KMS-11 (cell line): ENCODE results near the gene FAM181A.

ENCODE experiments used
- H2AFZ ChIP-seq: fragments of 200-600 bp; sonication (generic); 2 replicates; pipeline ENCODE4 v1.6.1; 2016; ENCODE audit warnings: antibody characterized with exemption, mixed run types, low read depth
- H3K27ac ChIP-seq: fragments of 200-600 bp; sonication (generic); 2 replicates; pipeline ENCODE4 v1.6.1; 2016; ENCODE audit warnings: mild to moderate bottlenecking, mixed run types
- H3K27me3 ChIP-seq: fragments of 200-600 bp; sonication (generic); 2 replicates; pipeline ENCODE4 v1.6.1; 2017; ENCODE audit warnings: mild to moderate bottlenecking, low read depth, mixed run types, moderate library complexity; ENCODE audit not compliant: insufficient read depth
- H3K36me3 ChIP-seq: fragments of 200-600 bp; sonication (generic); 2 replicates; pipeline ENCODE4 v1.6.1; 2017; ENCODE audit warnings: mild to moderate bottlenecking, mixed run types; ENCODE audit not compliant: insufficient read depth
- H3K4me1 ChIP-seq: fragments of 200-600 bp; sonication (generic); 2 replicates; pipeline ENCODE4 v1.6.1; 2016; ENCODE audit warnings: mild to moderate bottlenecking, low read depth, mixed run types; ENCODE audit not compliant: poor library complexity, severe bottlenecking
- H3K4me2 ChIP-seq: fragments of 200-600 bp; sonication (generic); 2 replicates; pipeline ENCODE4 v1.7.0; 2016; ENCODE audit warnings: mild to moderate bottlenecking, mixed run types
- H3K4me3 ChIP-seq: fragments of 200-600 bp; sonication (generic); IDR thresholded peaks from 2 replicates; pipeline ENCODE4 v1.6.1; 2017; ENCODE audit warnings: low read depth, low read length, mixed read lengths; ENCODE audit not compliant: insufficient read depth
- H3K79me2 ChIP-seq: fragments of 200-600 bp; sonication (generic); 2 replicates; pipeline ENCODE4 v1.6.1; 2016; ENCODE audit warnings: low read depth, mixed run types; ENCODE audit not compliant: insufficient read depth
- H3K9ac ChIP-seq: fragments of 200-600 bp; sonication (generic); 2 replicates; pipeline ENCODE4 v1.6.1; 2016; ENCODE audit warnings: mild to moderate bottlenecking, mixed run types
- H4K20me1 ChIP-seq: fragments of 200-600 bp; sonication (generic); 2 replicates; pipeline ENCODE4 v1.6.1; 2016; ENCODE audit warnings: mild to moderate bottlenecking, mixed run types; ENCODE audit not compliant: insufficient read depth
- CTCF ChIP-seq: fragments of 200-600 bp; sonication (generic); conservative IDR thresholded peaks from 2 replicates; pipeline ENCODE4 v1.6.1; 2017; ENCODE audit warnings: low read depth, mild to moderate bottlenecking, antibody characterized with exemption, low read length, moderate library complexity, mixed read lengths

FAM181A gene

GRCh38 chr14:93941293-93941910 is 14.3 kb downstream of the FAM181A start:
- Histone ChIP-seq H3K4me3 (no peak overlapping the region), H3K36me3 (no peaks in the 10 kb centered on the region), H2AFZ (no peak overlapping the region), H3K79me2 (no peaks in the 10 kb centered on the region), H4K20me1 (no peaks in the 10 kb centered on the region), H3K27ac (no peak overlapping the region), H3K4me1 (peaks cover 6% of the 10 kb centered on the region), H3K4me2 (no peak overlapping the region), H3K9ac (no peak overlapping the region), H3K27me3 (no peaks in the 10 kb centered on the region)
- no peak for TF ChIP-seq CTCF

GRCh38 chr14:93943052-93943451 is 15.9 kb downstream of the FAM181A start:
- Histone ChIP-seq H3K36me3 (no peaks in the 10 kb centered on the region), H3K4me3 (no peak overlapping the region), H3K27ac (no peak overlapping the region), H3K4me2 (no peak overlapping the region), H4K20me1 (no peaks in the 10 kb centered on the region), H3K79me2 (no peaks in the 10 kb centered on the region), H3K4me1 (peaks cover 3% of the 10 kb centered on the region), H2AFZ (no peak overlapping the region), H3K9ac (no peak overlapping the region), H3K27me3 (no peaks in the 10 kb centered on the region)
- no peak for TF ChIP-seq CTCF

GRCh38 chr14:93943930-93944329 is 16.8 kb downstream of the FAM181A start:
- Histone ChIP-seq H3K4me3 (no peak overlapping the region), H3K4me2 (no peak overlapping the region), H3K27ac (no peak overlapping the region), H3K4me1 (peaks cover 3% of the 10 kb centered on the region), H3K79me2 (no peaks in the 10 kb centered on the region), H3K9ac (no peak overlapping the region), H4K20me1 (no peaks in the 10 kb centered on the region), H2AFZ (no peak overlapping the region), H3K27me3 (no peaks in the 10 kb centered on the region), H3K36me3 (no peaks in the 10 kb centered on the region)
- no peak for TF ChIP-seq CTCF

GRCh38 chr14:93944348-93945069 is 17.4 kb downstream of the FAM181A start:
- H3K4me2 ChIP-seq, result no peak overlapping the region
- H3K79me2 ChIP-seq, result no peaks in the 10 kb centered on the region
- no peak overlapping the region for H2AFZ ChIP-seq
- H3K4me3 ChIP-seq, result no peak overlapping the region
- H3K27me3 ChIP-seq, result no peaks in the 10 kb centered on the region
- no peak overlapping the region for H3K27ac ChIP-seq
- TF ChIP-seq CTCF, result no peak
- H3K9ac ChIP-seq, result no peak overlapping the region
- peaks cover 3% of the 10 kb centered on the region for H3K4me1 ChIP-seq
- H3K36me3 ChIP-seq, result no peaks in the 10 kb centered on the region
- H4K20me1 ChIP-seq, result no peaks in the 10 kb centered on the region
